GM12872 (cell line): ENCODE data around the gene EIF4E.

Experiments used
- CTCF ChIP-seq: IDR thresholded peaks from 3 replicates; pipeline ENCODE4 v1.5.1; 2011; ENCODE audit warnings: low read depth, mild to moderate bottlenecking, low read length, moderate library complexity; ENCODE audit not compliant: insufficient read depth

Gene EIF4E

GRCh38 chr4:98905839-98906238, 23.1 kb downstream of the EIF4E start:
- TF ChIP-seq CTCF = no peak

- TF ChIP-seq CTCF = no peak
Observed at GRCh38 chr4:98905297-98905696, 23.6 kb downstream of the EIF4E start.

GRCh38 chr4:98903963-98904362, 25.0 kb downstream of the EIF4E start:
- no peak for TF ChIP-seq CTCF

- TF ChIP-seq CTCF = no peak
Observed at GRCh38 chr4:98903561-98903960, 25.4 kb downstream of the EIF4E start.

GRCh38 chr4:98899277-98899676, 29.7 kb downstream of the EIF4E start:
- TF ChIP-seq CTCF = no peak

GRCh38 chr4:98891478-98892337, 37.2 kb downstream of the EIF4E start:
- TF ChIP-seq CTCF = no peak

- no peak for TF ChIP-seq CTCF
Observed at GRCh38 chr4:98890702-98891455, 38.1 kb downstream of the EIF4E start.
